HCT116 (cell line): ENCODE measurements around the gene ASXL2. TPM values are rescaled to one million over a fixed set of nuclear protein-coding genes. Genes with fewer than 3 reads are reported as not detected.

ENCODE experiments used
- ATAC-seq: fragments of 200-7000 bp; cut with Tn5 transposase; 2 replicates; pipeline ENCODE4 v1.9.1; 2020; ENCODE audit warnings: mild to moderate bottlenecking, moderate library complexity
- BruUV-seq: library from RNA; stranded (reverse); fragments of 400-500 nt; replicated peaks from 2 replicates; lab custom pipeline; 2021; lab: Mats Ljungman, UMichigan
- CTCF ChIA-PET: fragments of 300-600 bp; sonication (Branson Sonifier 250); formaldehyde crosslinking; loops from one replicate; lab custom pipeline; 2021; ENCODE audit warnings: antibody characterized with exemption; lab: Charles Lee
- POLR2A ChIA-PET: fragments of 300-600, 350-600 bp; sonication (Branson Sonifier 250); formaldehyde crosslinking; loops from one replicate; lab custom pipeline; 2021; ENCODE audit warnings: antibody characterized with exemption; lab: Charles Lee
- RAD21 ChIA-PET, 2 experiments: fragments of 300-600 bp; sonication (Branson Sonifier 250); formaldehyde crosslinking; loops; one replicate each; lab custom pipeline; 2023; ENCODE audit warnings: low total read pairs in 2 of 2; ENCODE audit not compliant: uncharacterized antibody in 2 of 2, unreplicated experiment in 2 of 2, low non-redundant PET in 1 of 2; lab: Charles Lee
- DNase-seq: peaks from one replicate; pipeline ENCODE4 v3.0.0-alpha.2; 2010; ENCODE audit warnings: low read depth, low spot score
- H2AFZ ChIP-seq: fragments of 200-600 bp; shearing (Covaris generic), sonication (generic); 2 replicates; pipeline ENCODE4 v1.6.1; 2017; ENCODE audit warnings: low read depth, mixed run types, mixed read lengths, antibody characterized with exemption, low read length; ENCODE audit not compliant: poor library complexity, severe bottlenecking
- H3K27ac ChIP-seq: 2 replicates; pipeline ENCODE4 v1.5.1; 2012; ENCODE audit warnings: low read depth, low read length
- H3K27me3 ChIP-seq: fragments of 200-600 bp; sonication (generic); 2 replicates; pipeline ENCODE4 v1.6.1; 2016; ENCODE audit warnings: mixed run types, low read length, mixed read lengths; ENCODE audit not compliant: insufficient read depth
- H3K36me3 ChIP-seq, 2 experiments: fragments of 200-500 bp in 1 of 2; fragments of 200-600 bp in 1 of 2; sonication (Bioruptor generic) in 1 of 2; sonication (generic) in 1 of 2; 2 replicates each; pipeline versions ENCODE4 v1.5.1 to v1.6.1; 2014 to 2016; ENCODE audit warnings: low read length in 2 of 2, inconsistent platforms in 1 of 2, mixed read lengths in 1 of 2, mixed run types in 1 of 2; ENCODE audit not compliant: insufficient read depth in 2 of 2, control insufficient read depth in 1 of 2
- H3K4me1 ChIP-seq, 2 experiments: fragments of 200-600 bp in 1 of 2; sonication (generic) in 1 of 2; 2 replicates each; pipeline versions ENCODE4 v1.5.1 to v1.6.1; 2012 to 2017; ENCODE audit warnings: low read length in 2 of 2, inconsistent platforms in 1 of 2, mild to moderate bottlenecking in 1 of 2, mixed read lengths in 1 of 2, mixed run types in 1 of 2, moderate library complexity in 1 of 2; ENCODE audit not compliant: insufficient read depth in 2 of 2, control insufficient read depth in 1 of 2
- H3K4me2 ChIP-seq: fragments of 200-600 bp; sonication (generic); 2 replicates; pipeline ENCODE4 v1.6.1; 2017; ENCODE audit warnings: mixed run types, low read length, mixed read lengths
- H3K4me3 ChIP-seq, 2 experiments: fragments of 200-600 bp in 1 of 2; sonication (generic) in 1 of 2; replicated peaks in 1 of 2; 2 replicates each; pipeline ENCODE4 v1.5.1; 2011 to 2016; ENCODE audit warnings: low read length in 2 of 2, control low read depth in 1 of 2, low read depth in 1 of 2, mild to moderate bottlenecking in 1 of 2, mixed read lengths in 1 of 2, mixed run types in 1 of 2
- H3K79me2 ChIP-seq: fragments of 200-600 bp; sonication (generic); 2 replicates; pipeline ENCODE4 v1.6.1; 2017; ENCODE audit warnings: mild to moderate bottlenecking, mixed run types, low read length, moderate library complexity, mixed read lengths; ENCODE audit not compliant: insufficient read depth
- H3K9ac ChIP-seq: fragments of 200-600 bp; sonication (generic); 2 replicates; pipeline ENCODE4 v1.6.1; 2016; ENCODE audit warnings: low read length, mixed read lengths
- H3K9me2 ChIP-seq: fragments of 200-600 bp; sonication (generic), shearing (Covaris generic); 2 replicates; pipeline ENCODE4 v1.6.1; 2017; ENCODE audit warnings: mixed run types, mild to moderate bottlenecking, moderate library complexity; ENCODE audit not compliant: insufficient read depth
- H3K9me3 ChIP-seq, 2 experiments: fragments of 200-500 bp in 1 of 2; fragments of 200-600 bp in 1 of 2; sonication (Bioruptor generic) in 1 of 2; sonication (generic) in 1 of 2; 2 replicates each; pipeline ENCODE4 v1.6.1; 2014 to 2017; ENCODE audit warnings: low read length in 2 of 2, mixed read lengths in 2 of 2, inconsistent platforms in 1 of 2, low read depth in 1 of 2, mild to moderate bottlenecking in 1 of 2, mixed run types in 1 of 2, moderate library complexity in 1 of 2; ENCODE audit not compliant: control insufficient read depth in 1 of 2, insufficient read depth in 1 of 2
- H4K20me1 ChIP-seq: fragments of 200-600 bp; sonication (generic), shearing (Covaris generic); 2 replicates; pipeline ENCODE4 v1.6.1; 2017; ENCODE audit warnings: mixed run types, mild to moderate bottlenecking, moderate library complexity; ENCODE audit not compliant: insufficient read depth
- ATF3 ChIP-seq: IDR thresholded peaks from 2 replicates; pipeline ENCODE4 v1.6.1; 2012
- CEBPB ChIP-seq: IDR thresholded peaks from 2 replicates; pipeline ENCODE4 v1.6.1; 2012; ENCODE audit warnings: low read depth
- CTCF ChIP-seq, 3 experiments: fragments of 200-600 bp in 1 of 3; sonication (generic) in 1 of 3; IDR thresholded peaks in 2 of 3; conservative IDR thresholded peaks in 1 of 3; 2 replicates each; pipeline ENCODE4 v1.5.1; 2012 to 2017; ENCODE audit warnings: low read depth in 2 of 3, low read length in 2 of 3, antibody characterized with exemption in 1 of 3, borderline replicate concordance in 1 of 3, control low read depth in 1 of 3, mild to moderate bottlenecking in 1 of 3, mixed read lengths in 1 of 3, mixed run types in 1 of 3, moderate library complexity in 1 of 3; ENCODE audit not compliant: insufficient read depth in 1 of 3
- ELF1 ChIP-seq: IDR thresholded peaks from 2 replicates; pipeline ENCODE4 v1.6.1; 2012; ENCODE audit warnings: low read depth, borderline replicate concordance
- EZH2phosphoT487 ChIP-seq: fragments of 200-600 bp; IDR thresholded peaks from 2 replicates; pipeline ENCODE4 v1.6.1; 2018; ENCODE audit warnings: antibody characterized with exemption, borderline replicate concordance
- FOSL1 ChIP-seq: IDR thresholded peaks from 2 replicates; pipeline ENCODE4 v1.6.1; 2012; ENCODE audit warnings: low read depth
- POLR2AphosphoS5 ChIP-seq: IDR thresholded peaks from 2 replicates; pipeline ENCODE4 v1.6.1; 2011; ENCODE audit warnings: mild to moderate bottlenecking, low read depth, low read length, moderate library complexity
- RAD21 ChIP-seq: IDR thresholded peaks from 2 replicates; pipeline ENCODE4 v1.6.1; 2012; ENCODE audit warnings: low read depth, mild to moderate bottlenecking
- SIN3A ChIP-seq: IDR thresholded peaks from 2 replicates; pipeline ENCODE4 v1.6.1; 2012; ENCODE audit warnings: low read depth
- SP1 ChIP-seq: IDR thresholded peaks from 2 replicates; pipeline ENCODE4 v1.6.1; 2012; ENCODE audit warnings: low read depth
- SRF ChIP-seq: IDR thresholded peaks from 2 replicates; pipeline ENCODE4 v1.6.1; 2012; ENCODE audit warnings: low read depth
- YY1 ChIP-seq: IDR thresholded peaks from 2 replicates; pipeline ENCODE4 v1.6.1; 2011; ENCODE audit warnings: low read length, low read depth, moderate library complexity, mild to moderate bottlenecking; ENCODE audit not compliant: insufficient replicate concordance; ENCODE audit errors: extremely low read depth
- ZFX ChIP-seq: fragments of 450-650 bp; IDR thresholded peaks from 2 replicates; pipeline ENCODE4 v1.6.1; 2017
- intact Hi-C: fragments of 100-400 bp; cut with micrococcal nuclease; formaldehyde crosslinking; loops from 2 replicates; pipeline ENCODE4 v1.10.0; 2022
- total RNA-seq: library from RNA; stranded (reverse); gene quantifications from one replicate; pipeline ENCODE4 v1.2.1, GENCODE V29; 2021; ENCODE audit not compliant: unreplicated experiment
- TF ChIP-seq, protein P1 (sequence below): IDR thresholded peaks from 2 replicates; pipeline ENCODE4 v1.6.1; 2011; ENCODE audit warnings: mild to moderate bottlenecking, low read length, moderate library complexity; ENCODE audit not compliant: insufficient replicate concordance; ENCODE audit errors: extremely low read depth

The ASXL2 gene
- total RNA-seq, 1 experiment from 2014 or later, result 29.2 TPM

- peaks cover 5% of the 10 kb centered on the region; the same call in 1 of the 2 replicates for H3K27me3 ChIP-seq
- H3K9me3 ChIP-seq, result no peaks in the 10 kb centered on the region
- ChIA-PET CTCF (no interaction called here), RAD21 (no interaction called here), POLR2A (no interaction called here)
- ATAC-seq, result no peak
- intact Hi-C loops, result no loop called here
- H3K9ac ChIP-seq, result no peak overlapping the region
- DNase-seq, result no peak
- no peak overlapping the region for H3K4me3 ChIP-seq
- H4K20me1 ChIP-seq, result no peaks in the 10 kb centered on the region
- H3K79me2 ChIP-seq, result no peaks in the 10 kb centered on the region
- no peaks in the 10 kb centered on the region for H3K36me3 ChIP-seq
- no peak overlapping the region for H2AFZ ChIP-seq
- H3K4me2 ChIP-seq, result no peak overlapping the region
- H3K27ac ChIP-seq, result no peak overlapping the region
- no peak for TF ChIP-seq CEBPB
- TF ChIP-seq ZFX, result no peak
- no peak for TF ChIP-seq CTCF (IDR thresholded peaks at IDR 0.05 in 2 of 3, conservative IDR thresholded peaks at IDR 0.05 in 1 of 3; ENCODE audit: borderline replicate concordance in 1 of 3, insufficient read depth in 1 of 3, low read depth in 2 of 3, low read length in 2 of 3)
- TF ChIP-seq SRF, result no peak
- TF ChIP-seq EZH2phosphoT487, result no peak
- TF ChIP-seq SP1, result no peak
- no peak for TF ChIP-seq ATF3
- no peak for TF ChIP-seq SIN3A
- no peak for TF ChIP-seq ELF1
- H3K9me2 ChIP-seq, result no peaks in the 10 kb centered on the region
- BruUV-seq, result no TSS peak
- no peaks in the 10 kb centered on the region for H3K4me1 ChIP-seq
Measured at GRCh38 chr2:25722224-25722623, 156.1 kb downstream of the ASXL2 start.

DNA sequence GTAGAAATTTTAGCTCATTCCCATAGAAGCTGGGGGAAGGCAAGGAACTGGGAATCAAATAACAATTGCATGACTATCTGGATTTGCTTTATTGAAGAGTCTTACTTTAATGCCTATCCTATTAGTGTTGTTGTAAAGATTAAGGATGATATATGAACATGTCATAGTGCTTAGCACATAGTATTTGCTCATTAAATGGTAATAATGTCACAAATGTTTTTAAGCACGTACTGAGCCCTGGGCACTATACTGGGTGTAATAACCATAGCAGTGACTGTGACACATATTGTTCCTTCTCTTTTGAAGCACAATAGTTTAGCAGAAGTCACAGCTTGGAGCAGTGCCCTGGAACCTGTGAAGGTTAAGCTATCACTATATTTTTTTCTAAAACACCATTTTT, 157.7 kb downstream of the ASXL2 start:
- H3K4me2 ChIP-seq, result no peak overlapping the region
- H2AFZ ChIP-seq, result no peak overlapping the region
- no peak overlapping the region for H3K27ac ChIP-seq
- ATAC-seq (no peak), DNase-seq (no peak)
- no peak overlapping the region for H3K9ac ChIP-seq
- POLR2A ChIA-PET, result no interaction called here
- no peaks in the 10 kb centered on the region for H4K20me1 ChIP-seq
- RAD21 ChIA-PET, result no interaction called here
- no peaks in the 10 kb centered on the region for H3K79me2 ChIP-seq
- H3K9me3 ChIP-seq, result no peaks in the 10 kb centered on the region
- BruUV-seq, result no TSS peak
- peaks cover 5% of the 10 kb centered on the region; the same call in 1 of the 2 replicates for H3K27me3 ChIP-seq
- intact Hi-C loops, result no loop called here
- no peaks in the 10 kb centered on the region for H3K9me2 ChIP-seq
- CTCF ChIA-PET, result no interaction called here
- H3K4me3 ChIP-seq, result no peak overlapping the region
- H3K4me1 ChIP-seq, result no peaks in the 10 kb centered on the region
- H3K36me3 ChIP-seq, result no peaks in the 10 kb centered on the region
- TF ChIP-seq YY1 (no peak), CEBPB (no peak), RAD21 (no peak), CTCF (IDR thresholded peaks at IDR 0.05 in 2 of 3, conservative IDR thresholded peaks at IDR 0.05 in 1 of 3; ENCODE audit: borderline replicate concordance in 1 of 3, insufficient read depth in 1 of 3, low read depth in 2 of 3, low read length in 2 of 3) (no peak), POLR2AphosphoS5 (no peak), FOSL1 (no peak), ATF3 (no peak)
- TF ChIP-seq, protein P1, sequence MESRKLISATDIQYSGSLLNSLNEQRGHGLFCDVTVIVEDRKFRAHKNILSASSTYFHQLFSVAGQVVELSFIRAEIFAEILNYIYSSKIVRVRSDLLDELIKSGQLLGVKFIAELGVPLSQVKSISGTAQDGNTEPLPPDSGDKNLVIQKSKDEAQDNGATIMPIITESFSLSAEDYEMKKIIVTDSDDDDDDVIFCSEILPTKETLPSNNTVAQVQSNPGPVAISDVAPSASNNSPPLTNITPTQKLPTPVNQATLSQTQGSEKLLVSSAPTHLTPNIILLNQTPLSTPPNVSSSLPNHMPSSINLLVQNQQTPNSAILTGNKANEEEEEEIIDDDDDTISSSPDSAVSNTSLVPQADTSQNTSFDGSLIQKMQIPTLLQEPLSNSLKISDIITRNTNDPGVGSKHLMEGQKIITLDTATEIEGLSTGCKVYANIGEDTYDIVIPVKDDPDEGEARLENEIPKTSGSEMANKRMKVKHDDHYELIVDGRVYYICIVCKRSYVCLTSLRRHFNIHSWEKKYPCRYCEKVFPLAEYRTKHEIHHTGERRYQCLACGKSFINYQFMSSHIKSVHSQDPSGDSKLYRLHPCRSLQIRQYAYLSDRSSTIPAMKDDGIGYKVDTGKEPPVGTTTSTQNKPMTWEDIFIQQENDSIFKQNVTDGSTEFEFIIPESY, result no peak
